K562 (cell line): ENCODE measurements around the gene COL23A1. TPM values are rescaled to one million over a fixed set of nuclear protein-coding genes. Genes with fewer than 3 reads are reported as not detected.

Experiments used
- ATAC-seq: fragments of 200-7000 bp; cut with Tn5 transposase; 3 replicates; pipeline ENCODE4 v1.9.1; 2020; ENCODE audit warnings: moderate library complexity
- BruUV-seq: library from RNA; stranded (reverse); fragments of 400-500 nt; replicated peaks from 2 replicates; lab custom pipeline; 2021; lab: Mats Ljungman, UMichigan
- CTCF ChIA-PET: fragments of 300-600 bp; formaldehyde crosslinking; extraction: SDS; loops from one replicate; lab custom pipeline; 2021; ENCODE audit warnings: low intra/inter-chr PET ratio; lab: Yijun Ruan, JAX
- POLR2A ChIA-PET: fragments of 300-600, 350-650 bp; sonication (Branson Sonifier 250); formaldehyde crosslinking; extraction: SDS; loops from one replicate; lab custom pipeline; 2021; ENCODE audit warnings: antibody characterized with exemption, inconsistent platforms; lab: Yijun Ruan, JAX
- DNase-seq, 4 experiments: peaks; one replicate each; pipeline versions ENCODE4 v3.0.0 to v3.0.0-alpha.2; 2011 to 2018; ENCODE audit warnings: low spot score in 3 of 4, mixed read lengths in 3 of 4; ENCODE audit errors: extremely low read depth in 1 of 4
- FAIRE-seq: peaks from 2 replicates; lab custom pipeline; 2011; peaks lifted over from hg19 to GRCh38; lab: Jason Lieb, UNC
- H2AFZ ChIP-seq: 2 replicates; pipeline ENCODE4 v1.6.0; 2011; ENCODE audit warnings: low read depth, low read length, control low read depth, inconsistent platforms
- H3K27ac ChIP-seq: fragments of 200-600 bp; 3 replicates; pipeline ENCODE4 v1.8.0; 2011; ENCODE audit warnings: low read depth, mild to moderate bottlenecking, control low read depth, inconsistent platforms, low read length, moderate library complexity, mixed read lengths; ENCODE audit errors: extremely low read depth
- H3K27me3 ChIP-seq, 2 experiments: fragments of 300-600 bp in 1 of 2; 2 replicates in 1 of 2; 3 replicates in 1 of 2; pipeline versions ENCODE4 v1.6.0 to v1.8.0; 2011; ENCODE audit warnings: inconsistent platforms in 2 of 2, low read length in 2 of 2, mild to moderate bottlenecking in 1 of 2, mixed read lengths in 1 of 2, moderate library complexity in 1 of 2; ENCODE audit not compliant: control insufficient read depth in 2 of 2, insufficient read depth in 2 of 2
- H3K36me3 ChIP-seq: fragments of 300-600 bp; 3 replicates; pipeline ENCODE4 v1.8.0; 2011; ENCODE audit warnings: mild to moderate bottlenecking, low read length, inconsistent platforms; ENCODE audit not compliant: control insufficient read depth, insufficient read depth
- H3K4me1 ChIP-seq, 2 experiments: fragments of 200-600 bp in 1 of 2; replicated peaks in 1 of 2; 2 replicates in 1 of 2; 3 replicates in 1 of 2; pipeline versions ENCODE4 v1.5.1 to v1.8.0; 2011; ENCODE audit warnings: inconsistent platforms in 2 of 2, low read length in 2 of 2, mild to moderate bottlenecking in 1 of 2, mixed read lengths in 1 of 2, moderate library complexity in 1 of 2; ENCODE audit not compliant: control insufficient read depth in 2 of 2, insufficient read depth in 2 of 2
- H3K4me2 ChIP-seq: 2 replicates; pipeline ENCODE4 v1.6.1; 2011; ENCODE audit warnings: low read length, control low read depth, inconsistent platforms, mixed read lengths; ENCODE audit not compliant: insufficient read depth
- H3K4me3 ChIP-seq: fragments of 200-600 bp; sonication (generic), shearing (Covaris generic); 2 replicates; pipeline ENCODE4 v1.5.1; 2016; ENCODE audit warnings: control low read depth, inconsistent platforms
- H3K79me2 ChIP-seq: fragments of 200-600 bp; 3 replicates; pipeline ENCODE4 v1.8.0; 2011; ENCODE audit warnings: low read length, inconsistent platforms; ENCODE audit not compliant: control insufficient read depth, insufficient read depth
- H3K9ac ChIP-seq, 2 experiments: 2 replicates each; pipeline versions ENCODE4 v1.6.0 to v1.6.1; 2011; ENCODE audit warnings: low read depth in 2 of 2, low read length in 2 of 2, control low read depth in 1 of 2, inconsistent platforms in 1 of 2, mild to moderate bottlenecking in 1 of 2, mixed read lengths in 1 of 2; ENCODE audit not compliant: insufficient read depth in 1 of 2
- H3K9me1 ChIP-seq: one replicate; pipeline ENCODE4 v1.6.0; 2011; ENCODE audit warnings: inconsistent platforms, mild to moderate bottlenecking, low read length, moderate library complexity; ENCODE audit not compliant: control insufficient read depth, insufficient read depth
- H3K9me3 ChIP-seq: replicated peaks from 2 replicates; pipeline ENCODE4 v1.5.1; 2011; ENCODE audit warnings: low read depth, low read length, inconsistent platforms; ENCODE audit not compliant: control insufficient read depth, insufficient read depth
- H4K20me1 ChIP-seq: replicated peaks from 2 replicates; pipeline ENCODE4 v1.6.1; 2011; ENCODE audit warnings: low read length, inconsistent platforms, mixed read lengths; ENCODE audit not compliant: control insufficient read depth, insufficient read depth
- FOXJ2 ChIP-seq: fragments of 200-800 bp; sonication (Bioruptor generic); IDR thresholded peaks from 2 replicates; pipeline ENCODE4 v1.6.1; 2016; ENCODE audit warnings: missing genetic modification characterization, missing compliant biosample characterization
- HDGF ChIP-seq: fragments of 450-650 bp; IDR thresholded peaks from 2 replicates; pipeline ENCODE4 v1.6.1; 2016
- NR1H2 ChIP-seq: sonication (generic); formaldehyde crosslinking; IDR thresholded peaks from 2 replicates; pipeline ENCODE4 v1.4.0; 2020; ENCODE audit warnings: mild to moderate bottlenecking, missing genetic modification reagents
- POLR2G ChIP-seq: fragments of 200-400 bp; formaldehyde crosslinking; IDR thresholded peaks from 2 replicates; pipeline ENCODE4 v1.6.1; 2017; ENCODE audit warnings: low read depth, mild to moderate bottlenecking, antibody characterized with exemption, low read length, moderate library complexity
- POLR3G ChIP-seq: IDR thresholded peaks from 2 replicates; pipeline ENCODE4 v1.6.1; 2011; ENCODE audit not compliant: insufficient read length, insufficient replicate concordance; ENCODE audit errors: extremely low read depth
- RBFOX2 ChIP-seq: fragments of 200-400 bp; formaldehyde crosslinking; IDR thresholded peaks from 2 replicates; pipeline ENCODE4 v1.6.1; 2017; ENCODE audit warnings: low read depth, mild to moderate bottlenecking, low read length, moderate library complexity
- ZNF146 ChIP-seq: IDR thresholded peaks from one replicate; pipeline ENCODE4 v1.6.1; 2018; ENCODE audit warnings: missing compliant biosample characterization; ENCODE audit not compliant: unreplicated experiment
- ZNF77 ChIP-seq: fragments of 250-450 bp; sonication (Bioruptor Pico); IDR thresholded peaks from 2 replicates; pipeline ENCODE4 v1.5.0; 2020
- WGBS: fragments of 100-300 bp; shearing (Covaris generic); methylation state at CpG from one replicate; pipeline ENCODE4 v1.1.6; 2016; ENCODE audit warnings: low coverage, mixed read lengths; ENCODE audit not compliant: insufficient coverage; ENCODE audit errors: missing lambda C conversion rate; 5-methylcytosine and 5-hydroxymethylcytosine counted together
- in situ Hi-C: fragments of 300-500 bp; cut with MboI; formaldehyde crosslinking; loops from 4 replicates; pipeline ENCODE4 v1.15.0; 2018; ENCODE audit warnings: inconsistent platforms, mixed read lengths
- intact Hi-C: fragments of 100-400 bp; cut with micrococcal nuclease; formaldehyde crosslinking; loops from 2 replicates; pipeline ENCODE4 v1.14.2; 2022
- polyA plus RNA-seq, 8 experiments: library from polyadenylated mRNA; depleted of rRNA in 4 of 8; stranded (reverse) in 5 of 8; unstranded in 3 of 8; fragments of >200 nt; fragmentation: Nextera tagmentation in 2 of 8; fragmentation: Illumina TruSeq in 1 of 8; extraction: Ambion mirVana in 2 of 8; extraction: Trizol in 1 of 8; gene quantifications; 2 replicates each; pipeline versions ENCODE4 v1.2.1 to v1.2.3, GENCODE V29; 2011 to 2014; ENCODE audit warnings: inconsistent platforms in 1 of 8, missing spikeins in 1 of 8
- total RNA-seq, 7 experiments: library from RNA; depleted of rRNA in 6 of 7; stranded (reverse); fragments of >200 nt in 6 of 7; fragmentation: Illumina TruSeq in 2 of 7; extraction: Trizol in 2 of 7; gene quantifications; 2 replicates each; pipeline versions ENCODE4 v1.2.1 to v1.2.3, GENCODE V29; 2011 to 2021; ENCODE audit warnings: low replicate concordance in 1 of 7
- TF ChIP-seq, protein P1 (sequence below): sonication (generic); formaldehyde crosslinking; IDR thresholded peaks from 2 replicates; pipeline ENCODE4 v1.9.0; 2022; ENCODE audit warnings: mild to moderate bottlenecking, missing genetic modification reagents
- TF ChIP-seq, protein P2 (sequence below): fragments of 250-450 bp; sonication (Bioruptor Pico); IDR thresholded peaks from 2 replicates; pipeline ENCODE4 v1.5.0; 2022; ENCODE audit warnings: mild to moderate bottlenecking
- TF ChIP-seq, protein P3 (sequence below): fragments of 450-650 bp; IDR thresholded peaks from 2 replicates; pipeline ENCODE4 v1.6.1; 2018; ENCODE audit not compliant: partially characterized antibody
- TF ChIP-seq, protein P4 (sequence below): sonication (generic); formaldehyde crosslinking; IDR thresholded peaks from 2 replicates; pipeline ENCODE4 v1.8.1; 2023; ENCODE audit warnings: mild to moderate bottlenecking, missing genetic modification reagents

COL23A1 gene
- total and polyA plus RNA-seq, 9 of the 15 experiments (the other 6 are each of a cell fraction or from before 2014, with no cell fraction given), result 0.09 TPM; not detected in 8

DNA sequence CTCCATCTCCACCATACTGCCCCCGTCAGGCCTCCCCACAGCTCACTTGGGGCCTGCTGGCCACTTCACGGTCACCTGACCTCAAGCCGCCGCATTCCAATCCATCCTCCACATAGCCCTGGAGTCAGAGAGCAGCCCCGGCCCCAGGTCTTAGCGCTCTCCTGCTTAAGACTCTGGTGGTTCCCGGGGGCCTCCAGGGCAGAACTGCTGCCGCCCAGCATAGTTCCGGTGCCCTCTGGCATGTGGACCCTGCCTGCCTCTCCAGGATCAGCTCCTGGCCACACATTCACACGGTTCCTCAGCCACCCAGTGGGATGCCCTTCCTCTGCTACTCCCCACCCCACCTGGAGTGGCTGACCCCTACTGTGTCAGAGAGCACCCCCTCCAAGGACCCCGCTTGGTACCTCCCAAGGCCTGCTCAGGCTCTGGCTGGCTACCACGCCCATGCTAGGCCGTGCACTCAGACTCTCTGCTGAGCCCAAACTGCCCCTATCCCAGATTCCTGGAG is 366.3 kb downstream of the COL23A1 start:
- Histone ChIP-seq H2AFZ (no peak overlapping the region), H3K4me2 (no peak overlapping the region), H4K20me1 (peaks cover 9% of the 10 kb centered on the region), H3K4me1 (peaks cover 10 to 20% of the 10 kb centered on the region in 2 experiments; a peak in 3 of 5 replicates), H3K4me3 (no peak overlapping the region), H3K36me3 (peaks cover 81% of the 10 kb centered on the region), H3K9me1 (peaks cover 5% of the 10 kb centered on the region), H3K9me3 (no peaks in the 10 kb centered on the region), H3K79me2 (peaks cover 5% of the 10 kb centered on the region; the same call in 1 of the 3 replicates), H3K27ac (no peak overlapping the region), H3K27me3 (no peaks in the 10 kb centered on the region), H3K9ac (peak overlapping the region in 1 of 2 experiments; percentile 77; a peak in 2 of 4 replicates)
- intact Hi-C loops (no loop called here), in situ Hi-C loops (no loop called here)
- DNase-seq, result no peak
- CTCF ChIA-PET, result no interaction called here
- no TSS peak for BruUV-seq
- 90% methylated on average over 13 of the region's 13 CpGs for WGBS
- POLR2A ChIA-PET, result interaction anchor here (0.6 to 13.2 kb wide), 4 partner anchors 8 to 1850 kb away, joined by 3 to 162 read pairs (median 4); partner anchors contain the start of genes HNRNPAB and PHYKPL
- peak; percentile 38 for ATAC-seq
- FAIRE-seq, result no peak
- peak; percentile 50 for TF ChIP-seq RBFOX2
- no peak for TF ChIP-seq NR1H2 (CRISPR knock-in tag)
- TF ChIP-seq, protein P1, sequence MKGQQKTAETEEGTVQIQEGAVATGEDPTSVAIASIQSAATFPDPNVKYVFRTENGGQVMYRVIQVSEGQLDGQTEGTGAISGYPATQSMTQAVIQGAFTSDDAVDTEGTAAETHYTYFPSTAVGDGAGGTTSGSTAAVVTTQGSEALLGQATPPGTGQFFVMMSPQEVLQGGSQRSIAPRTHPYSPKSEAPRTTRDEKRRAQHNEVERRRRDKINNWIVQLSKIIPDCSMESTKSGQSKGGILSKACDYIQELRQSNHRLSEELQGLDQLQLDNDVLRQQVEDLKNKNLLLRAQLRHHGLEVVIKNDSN, result 0 out of 2 replicates have a peak, but pooled peaks have one; percentile 25
- TF ChIP-seq POLR3G, result no peak
- TF ChIP-seq FOXJ2, result no peak
- TF ChIP-seq, protein P2, sequence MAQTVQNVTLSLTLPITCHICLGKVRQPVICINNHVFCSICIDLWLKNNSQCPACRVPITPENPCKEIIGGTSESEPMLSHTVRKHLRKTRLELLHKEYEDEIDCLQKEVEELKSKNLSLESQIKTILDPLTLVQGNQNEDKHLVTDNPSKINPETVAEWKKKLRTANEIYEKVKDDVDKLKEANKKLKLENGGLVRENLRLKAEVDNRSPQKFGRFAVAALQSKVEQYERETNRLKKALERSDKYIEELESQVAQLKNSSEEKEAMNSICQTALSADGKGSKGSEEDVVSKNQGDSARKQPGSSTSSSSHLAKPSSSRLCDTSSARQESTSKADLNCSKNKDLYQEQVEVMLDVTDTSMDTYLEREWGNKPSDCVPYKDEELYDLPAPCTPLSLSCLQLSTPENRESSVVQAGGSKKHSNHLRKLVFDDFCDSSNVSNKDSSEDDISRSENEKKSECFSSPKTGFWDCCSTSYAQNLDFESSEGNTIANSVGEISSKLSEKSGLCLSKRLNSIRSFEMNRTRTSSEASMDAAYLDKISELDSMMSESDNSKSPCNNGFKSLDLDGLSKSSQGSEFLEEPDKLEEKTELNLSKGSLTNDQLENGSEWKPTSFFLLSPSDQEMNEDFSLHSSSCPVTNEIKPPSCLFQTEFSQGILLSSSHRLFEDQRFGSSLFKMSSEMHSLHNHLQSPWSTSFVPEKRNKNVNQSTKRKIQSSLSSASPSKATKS (CRISPR knock-in tag), result no peak
- TF ChIP-seq, protein P3, sequence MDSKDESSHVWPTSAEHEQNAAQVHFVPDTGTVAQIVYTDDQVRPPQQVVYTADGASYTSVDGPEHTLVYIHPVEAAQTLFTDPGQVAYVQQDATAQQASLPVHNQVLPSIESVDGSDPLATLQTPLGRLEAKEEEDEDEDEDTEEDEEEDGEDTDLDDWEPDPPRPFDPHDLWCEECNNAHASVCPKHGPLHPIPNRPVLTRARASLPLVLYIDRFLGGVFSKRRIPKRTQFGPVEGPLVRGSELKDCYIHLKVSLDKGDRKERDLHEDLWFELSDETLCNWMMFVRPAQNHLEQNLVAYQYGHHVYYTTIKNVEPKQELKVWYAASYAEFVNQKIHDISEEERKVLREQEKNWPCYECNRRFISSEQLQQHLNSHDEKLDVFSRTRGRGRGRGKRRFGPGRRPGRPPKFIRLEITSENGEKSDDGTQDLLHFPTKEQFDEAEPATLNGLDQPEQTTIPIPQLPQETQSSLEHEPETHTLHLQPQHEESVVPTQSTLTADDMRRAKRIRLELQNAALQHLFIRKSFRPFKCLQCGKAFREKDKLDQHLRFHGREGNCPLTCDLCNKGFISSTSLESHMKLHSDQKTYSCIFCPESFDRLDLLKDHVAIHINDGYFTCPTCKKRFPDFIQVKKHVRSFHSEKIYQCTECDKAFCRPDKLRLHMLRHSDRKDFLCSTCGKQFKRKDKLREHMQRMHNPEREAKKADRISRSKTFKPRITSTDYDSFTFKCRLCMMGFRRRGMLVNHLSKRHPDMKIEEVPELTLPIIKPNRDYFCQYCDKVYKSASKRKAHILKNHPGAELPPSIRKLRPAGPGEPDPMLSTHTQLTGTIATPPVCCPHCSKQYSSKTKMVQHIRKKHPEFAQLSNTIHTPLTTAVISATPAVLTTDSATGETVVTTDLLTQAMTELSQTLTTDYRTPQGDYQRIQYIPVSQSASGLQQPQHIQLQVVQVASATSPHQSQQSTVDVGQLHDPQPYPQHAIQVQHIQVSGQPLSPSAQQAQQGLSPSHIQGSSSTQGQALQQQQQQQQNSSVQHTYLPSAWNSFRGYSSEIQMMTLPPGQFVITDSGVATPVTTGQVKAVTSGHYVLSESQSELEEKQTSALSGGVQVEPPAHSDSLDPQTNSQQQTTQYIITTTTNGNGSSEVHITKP, result peak; percentile 69
- TF ChIP-seq, protein P4, sequence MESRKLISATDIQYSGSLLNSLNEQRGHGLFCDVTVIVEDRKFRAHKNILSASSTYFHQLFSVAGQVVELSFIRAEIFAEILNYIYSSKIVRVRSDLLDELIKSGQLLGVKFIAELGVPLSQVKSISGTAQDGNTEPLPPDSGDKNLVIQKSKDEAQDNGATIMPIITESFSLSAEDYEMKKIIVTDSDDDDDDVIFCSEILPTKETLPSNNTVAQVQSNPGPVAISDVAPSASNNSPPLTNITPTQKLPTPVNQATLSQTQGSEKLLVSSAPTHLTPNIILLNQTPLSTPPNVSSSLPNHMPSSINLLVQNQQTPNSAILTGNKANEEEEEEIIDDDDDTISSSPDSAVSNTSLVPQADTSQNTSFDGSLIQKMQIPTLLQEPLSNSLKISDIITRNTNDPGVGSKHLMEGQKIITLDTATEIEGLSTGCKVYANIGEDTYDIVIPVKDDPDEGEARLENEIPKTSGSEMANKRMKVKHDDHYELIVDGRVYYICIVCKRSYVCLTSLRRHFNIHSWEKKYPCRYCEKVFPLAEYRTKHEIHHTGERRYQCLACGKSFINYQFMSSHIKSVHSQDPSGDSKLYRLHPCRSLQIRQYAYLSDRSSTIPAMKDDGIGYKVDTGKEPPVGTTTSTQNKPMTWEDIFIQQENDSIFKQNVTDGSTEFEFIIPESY (CRISPR knock-in tag), result peak; percentile 96
- no peak for TF ChIP-seq HDGF
- TF ChIP-seq ZNF77 (CRISPR knock-in tag), result no peak
- no peak for TF ChIP-seq ZNF146
- TF ChIP-seq POLR2G, result peak; percentile 68
